ENCODE results near the gene EBF3.

Gene EBF3

DNA sequence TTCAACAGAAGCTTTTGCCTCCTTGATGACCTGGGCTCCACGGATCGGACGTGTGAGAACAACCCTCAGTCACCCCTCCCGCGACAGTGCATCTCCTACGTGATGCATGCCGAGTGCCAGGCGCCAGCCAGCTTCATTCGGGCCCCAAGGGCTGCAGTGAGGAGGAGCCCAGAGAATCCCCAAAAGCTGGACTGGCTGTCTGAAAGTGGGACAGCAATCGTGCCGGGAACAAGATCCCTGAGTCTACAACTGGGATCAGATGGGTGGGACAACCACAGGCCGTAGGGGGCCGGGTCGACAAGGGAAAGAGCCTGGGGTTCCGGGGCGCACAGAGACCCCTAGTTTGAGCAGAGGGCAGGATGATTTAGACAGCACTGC lies 27.2 kb downstream of the EBF3 start:
- no peak overlapping the region for H3K4me3 Mint-ChIP-seq
- peaks cover 18% of the 10 kb centered on the region for H3K27me3 Mint-ChIP-seq (ENCODE audit: low read depth)
- no peak overlapping the region for H3K27ac Mint-ChIP-seq
- H3K4me1 Mint-ChIP-seq: peaks cover 23% of the 10 kb centered on the region
- H3K9me3 Mint-ChIP-seq: no peaks in the 10 kb centered on the region
- no peaks in the 10 kb centered on the region for H3K36me3 Mint-ChIP-seq (ENCODE audit: low read depth)
- TF ChIP-seq CTCF (IDR thresholded peaks at IDR 0.05; ENCODE audit: unreplicated experiment in 3 of 3): no peak

DNA sequence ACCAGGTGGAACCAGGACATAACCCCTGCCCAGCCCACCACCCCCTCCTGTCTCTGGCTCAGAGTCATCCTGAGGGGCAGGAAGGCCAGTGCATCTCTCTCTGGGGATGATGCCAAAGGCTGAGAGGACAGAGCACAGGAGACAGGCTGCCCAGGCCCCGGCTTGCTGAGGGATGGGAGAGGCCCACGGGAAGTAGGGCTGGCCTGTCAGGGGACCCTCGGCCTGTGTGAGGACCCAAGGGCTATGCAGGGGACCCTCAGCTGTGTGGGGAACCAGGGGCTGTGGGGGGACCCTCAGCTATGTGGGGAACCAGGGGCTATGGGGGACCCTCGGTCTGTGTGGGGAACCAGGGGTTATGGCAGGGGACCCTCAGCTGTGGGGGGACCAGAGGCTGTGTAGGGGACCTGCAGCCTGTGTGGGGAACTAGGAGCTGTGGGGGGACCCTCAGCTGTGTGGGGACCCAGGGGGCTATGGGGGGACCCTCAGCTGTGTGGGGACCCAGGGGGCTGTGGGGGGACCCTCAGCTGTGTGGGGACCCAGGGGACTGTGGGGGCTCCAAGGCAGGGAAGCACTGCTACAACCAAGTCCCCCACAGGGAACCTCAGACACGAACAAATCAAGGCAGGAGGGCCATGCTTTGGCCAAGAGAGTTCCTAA lies 27.7 kb downstream of the EBF3 start:
- no peaks in the 10 kb centered on the region for H3K9me3 Mint-ChIP-seq
- peaks cover 18% of the 10 kb centered on the region for H3K27me3 Mint-ChIP-seq (ENCODE audit: low read depth)
- no peak overlapping the region for H3K27ac Mint-ChIP-seq
- H3K36me3 Mint-ChIP-seq (ENCODE audit: low read depth): no peaks in the 10 kb centered on the region
- peaks cover 23% of the 10 kb centered on the region for H3K4me1 Mint-ChIP-seq
- H3K4me3 Mint-ChIP-seq: no peak overlapping the region
- TF ChIP-seq CTCF (IDR thresholded peaks at IDR 0.05; ENCODE audit: unreplicated experiment in 3 of 3): no peak

GRCh38 chr10:129935867-129936152 lies 28.3 kb downstream of the EBF3 start:
- no peak overlapping the region for H3K4me3 Mint-ChIP-seq
- peaks cover 18% of the 10 kb centered on the region for H3K27me3 Mint-ChIP-seq (ENCODE audit: low read depth)
- no peak overlapping the region for H3K27ac Mint-ChIP-seq
- TF ChIP-seq CTCF (IDR thresholded peaks at IDR 0.05; ENCODE audit: unreplicated experiment in 3 of 3): no peak
- no peaks in the 10 kb centered on the region for H3K36me3 Mint-ChIP-seq (ENCODE audit: low read depth)
- peaks cover 18% of the 10 kb centered on the region for H3K4me1 Mint-ChIP-seq
- no peaks in the 10 kb centered on the region for H3K9me3 Mint-ChIP-seq

DNA sequence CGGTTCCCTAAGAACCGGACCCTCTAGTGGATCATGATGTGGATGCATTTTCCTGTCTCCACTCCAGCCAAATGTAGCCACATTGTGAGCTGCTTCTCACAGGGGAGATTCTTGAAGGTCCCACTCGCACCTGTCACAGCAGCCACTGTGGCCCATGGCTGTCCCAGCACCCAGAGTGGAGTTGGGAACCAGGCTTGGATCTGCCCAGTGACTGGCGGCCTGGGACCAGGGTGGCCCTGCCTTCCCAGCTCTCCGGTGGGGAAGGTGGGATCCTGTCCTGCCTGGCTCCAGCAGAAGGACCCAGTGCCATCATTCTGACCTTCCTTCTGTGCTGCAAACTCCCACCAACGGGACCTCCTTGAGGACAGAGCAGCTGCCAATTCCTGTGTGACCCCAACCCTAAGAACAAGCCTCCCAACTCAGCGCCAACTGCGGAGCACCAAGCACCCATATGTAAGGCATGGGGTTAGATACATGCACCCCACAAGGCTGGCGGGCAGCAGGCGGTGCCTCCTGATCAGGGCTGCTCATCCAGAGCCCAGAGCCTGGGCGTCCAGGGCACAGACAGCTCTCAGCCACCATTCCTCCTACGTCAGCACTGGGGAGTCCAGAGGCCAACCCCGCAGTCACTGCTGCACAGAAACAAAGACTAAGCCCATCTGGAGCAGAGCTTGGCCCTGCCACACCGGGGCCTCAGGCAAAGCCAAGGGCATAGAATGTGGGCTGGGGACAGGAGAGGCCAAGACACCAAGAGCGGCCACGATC lies 28.8 kb downstream of the EBF3 start:
- Mint-ChIP-seq H3K36me3 (ENCODE audit: low read depth) (no peaks in the 10 kb centered on the region), H3K9me3 (no peaks in the 10 kb centered on the region), H3K27me3 (ENCODE audit: low read depth) (peaks cover 18% of the 10 kb centered on the region), H3K4me3 (no peak overlapping the region), H3K4me1 (peaks cover 13% of the 10 kb centered on the region), H3K27ac (no peak overlapping the region)
- TF ChIP-seq CTCF (IDR thresholded peaks at IDR 0.05; ENCODE audit: unreplicated experiment in 3 of 3): no peak

GRCh38 chr10:129934196-129934925 lies 29.7 kb downstream of the EBF3 start:
- Mint-ChIP-seq H3K27me3 (ENCODE audit: low read depth) (peaks cover 15% of the 10 kb centered on the region), H3K4me3 (no peak overlapping the region), H3K4me1 (peaks cover 6% of the 10 kb centered on the region), H3K9me3 (no peaks in the 10 kb centered on the region), H3K36me3 (ENCODE audit: low read depth) (no peaks in the 10 kb centered on the region), H3K27ac (no peak overlapping the region)
- no peak for TF ChIP-seq CTCF (IDR thresholded peaks at IDR 0.05; ENCODE audit: unreplicated experiment in 3 of 3)

Data from nephron (organoid).